H1 (cell line): ENCODE results near the gene TIGIT.

Experiments used
- BCL11A ChIP-seq, 2 experiments: IDR thresholded peaks; one replicate each; pipeline ENCODE4 v1.6.1; 2011; ENCODE audit warnings: low read depth in 2 of 2, low read length in 2 of 2, mild to moderate bottlenecking in 2 of 2
- E2F6 ChIP-seq: IDR thresholded peaks from 2 replicates; pipeline ENCODE4 v1.6.1; 2012; ENCODE audit warnings: inconsistent platforms
- GTF2F1 ChIP-seq: IDR thresholded peaks from 2 replicates; pipeline ENCODE4 v1.6.1; 2012; ENCODE audit warnings: low read depth, low read length, improper control_type of control experiment, borderline replicate concordance
- TEAD4 ChIP-seq: IDR thresholded peaks from 2 replicates; pipeline ENCODE4 v1.6.1; 2012; ENCODE audit warnings: low read depth, low read length, inconsistent platforms, mixed read lengths
- TF ChIP-seq, protein P1 (sequence below), 3 experiments: IDR thresholded peaks; 1 replicate in 2 of 3; 2 replicates in 1 of 3; pipeline versions ENCODE4 v1.5.1 to v1.6.1; 2011; ENCODE audit warnings: low read length in 3 of 3, mild to moderate bottlenecking in 3 of 3, inconsistent platforms in 2 of 3, low read depth in 1 of 3, moderate library complexity in 1 of 3; ENCODE audit not compliant: insufficient read depth in 1 of 3; ENCODE audit errors: control extremely low read depth in 1 of 3

GRCh38 chr3:114350690-114351089 lies 56.9 kb downstream of the TIGIT start:
- no peak for TF ChIP-seq E2F6
- TF ChIP-seq, protein P1, sequence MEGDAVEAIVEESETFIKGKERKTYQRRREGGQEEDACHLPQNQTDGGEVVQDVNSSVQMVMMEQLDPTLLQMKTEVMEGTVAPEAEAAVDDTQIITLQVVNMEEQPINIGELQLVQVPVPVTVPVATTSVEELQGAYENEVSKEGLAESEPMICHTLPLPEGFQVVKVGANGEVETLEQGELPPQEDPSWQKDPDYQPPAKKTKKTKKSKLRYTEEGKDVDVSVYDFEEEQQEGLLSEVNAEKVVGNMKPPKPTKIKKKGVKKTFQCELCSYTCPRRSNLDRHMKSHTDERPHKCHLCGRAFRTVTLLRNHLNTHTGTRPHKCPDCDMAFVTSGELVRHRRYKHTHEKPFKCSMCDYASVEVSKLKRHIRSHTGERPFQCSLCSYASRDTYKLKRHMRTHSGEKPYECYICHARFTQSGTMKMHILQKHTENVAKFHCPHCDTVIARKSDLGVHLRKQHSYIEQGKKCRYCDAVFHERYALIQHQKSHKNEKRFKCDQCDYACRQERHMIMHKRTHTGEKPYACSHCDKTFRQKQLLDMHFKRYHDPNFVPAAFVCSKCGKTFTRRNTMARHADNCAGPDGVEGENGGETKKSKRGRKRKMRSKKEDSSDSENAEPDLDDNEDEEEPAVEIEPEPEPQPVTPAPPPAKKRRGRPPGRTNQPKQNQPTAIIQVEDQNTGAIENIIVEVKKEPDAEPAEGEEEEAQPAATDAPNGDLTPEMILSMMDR (IDR thresholded peaks at IDR 0.05; ENCODE audit: control extremely low read depth in 1 of 3, insufficient read depth in 1 of 3, low read depth in 1 of 3, low read length in 3 of 3) = no peak
- no peak for TF ChIP-seq BCL11A (IDR thresholded peaks at IDR 0.05; ENCODE audit: low read depth in 2 of 2, low read length in 2 of 2)
- no peak for TF ChIP-seq TEAD4
- no peak for TF ChIP-seq GTF2F1
